H9 (cell line): Measurements from ENCODE around the gene RAPSN. TPM values are rescaled to one million over a fixed set of nuclear protein-coding genes. Genes with fewer than 3 reads are reported as not detected.

Source experiments
- DNase-seq: peaks from one replicate; pipeline ENCODE4 v3.0.0-alpha.2; 2017
- H2AFZ ChIP-seq: one replicate; pipeline ENCODE4 v1.6.1; 2013; ENCODE audit warnings: mild to moderate bottlenecking, low read length, control low read depth, moderate library complexity
- H2AK5ac ChIP-seq: 2 replicates; pipeline ENCODE4 v1.6.1; 2013; ENCODE audit warnings: low read length, control low read depth, mixed read lengths; ENCODE audit not compliant: insufficient read length
- H2BK120ac ChIP-seq: one replicate; pipeline ENCODE4 v1.6.1; 2013; ENCODE audit warnings: low read depth, mild to moderate bottlenecking, low read length, control low read depth, inconsistent platforms; ENCODE audit not compliant: poor library complexity, severe bottlenecking
- H2BK12ac ChIP-seq: 2 replicates; pipeline ENCODE4 v1.6.1; 2013; ENCODE audit warnings: low read length, control low read depth, mixed read lengths, low read depth; ENCODE audit not compliant: insufficient read length
- H2BK15ac ChIP-seq: 2 replicates; pipeline ENCODE4 v1.6.1; 2013; ENCODE audit warnings: low read depth, low read length, control low read depth
- H2BK20ac ChIP-seq: one replicate; pipeline ENCODE4 v1.6.1; 2013; ENCODE audit warnings: low read depth, mild to moderate bottlenecking, low read length, control low read depth, inconsistent platforms; ENCODE audit not compliant: poor library complexity, severe bottlenecking
- H2BK5ac ChIP-seq: 2 replicates; pipeline ENCODE4 v1.6.1; 2013; ENCODE audit warnings: low read length, control low read depth, mixed read lengths; ENCODE audit not compliant: insufficient read length
- H3K14ac ChIP-seq: 2 replicates; pipeline ENCODE4 v1.6.1; 2013; ENCODE audit warnings: low read length, control low read depth; ENCODE audit not compliant: insufficient read depth
- H3K18ac ChIP-seq: 2 replicates; pipeline ENCODE4 v1.6.1; 2013; ENCODE audit warnings: low read depth, mild to moderate bottlenecking, mixed read lengths, low read length, control low read depth; ENCODE audit not compliant: insufficient read length
- H3K23ac ChIP-seq: 2 replicates; pipeline ENCODE4 v1.6.1; 2013; ENCODE audit warnings: low read length, control low read depth, mixed read lengths, low read depth; ENCODE audit not compliant: insufficient read length
- H3K23me2 ChIP-seq: 2 replicates; pipeline ENCODE4 v1.6.1; 2013; ENCODE audit warnings: low read depth, mild to moderate bottlenecking, mixed read lengths, low read length, control low read depth; ENCODE audit not compliant: insufficient read length, poor library complexity, severe bottlenecking
- H3K27ac ChIP-seq: 2 replicates; pipeline ENCODE4 v1.5.1; 2013; ENCODE audit warnings: low read length, control low read depth, mixed read lengths, low read depth; ENCODE audit not compliant: insufficient read length
- H3K27me3 ChIP-seq: 2 replicates; pipeline ENCODE4 v1.6.1; 2013; ENCODE audit warnings: low read length, control low read depth, inconsistent platforms; ENCODE audit not compliant: insufficient read depth
- H3K4ac ChIP-seq: 2 replicates; pipeline ENCODE4 v1.6.1; 2013; ENCODE audit warnings: low read depth, mild to moderate bottlenecking, control low read depth, inconsistent platforms, low read length, moderate library complexity
- H3K4me1 ChIP-seq: 2 replicates; pipeline ENCODE4 v1.6.1; 2013; ENCODE audit warnings: low read length, control low read depth, inconsistent platforms; ENCODE audit not compliant: insufficient read depth
- H3K4me2 ChIP-seq: 2 replicates; pipeline ENCODE4 v1.6.1; 2013; ENCODE audit warnings: low read length, control low read depth, mixed read lengths; ENCODE audit not compliant: insufficient read length, insufficient read depth
- H3K56ac ChIP-seq: 2 replicates; pipeline ENCODE4 v1.6.1; 2013; ENCODE audit warnings: low read depth, mild to moderate bottlenecking, mixed read lengths, low read length, control low read depth; ENCODE audit not compliant: insufficient read length
- H3K79me1 ChIP-seq: 2 replicates; pipeline ENCODE4 v1.6.1; 2013; ENCODE audit warnings: low read depth, mild to moderate bottlenecking, moderate library complexity, low read length, control low read depth, inconsistent platforms; ENCODE audit not compliant: insufficient read depth, poor library complexity, severe bottlenecking
- H3K79me2 ChIP-seq: 2 replicates; pipeline ENCODE4 v1.6.1; 2013; ENCODE audit warnings: low read length, control low read depth, inconsistent platforms; ENCODE audit not compliant: insufficient read depth
- H3K9ac ChIP-seq: 2 replicates; pipeline ENCODE4 v1.6.1; 2013; ENCODE audit warnings: low read length, control low read depth, mixed read lengths; ENCODE audit not compliant: insufficient read length; ENCODE audit errors: extremely low read depth
- H3K9me3 ChIP-seq: one replicate; pipeline ENCODE4 v1.6.1; 2013; ENCODE audit warnings: low read depth, low read length, inconsistent platforms; ENCODE audit not compliant: control insufficient read depth
- H3T11ph ChIP-seq: one replicate; pipeline ENCODE4 v1.6.1; 2013; ENCODE audit warnings: mild to moderate bottlenecking, low read length, control low read depth, inconsistent platforms
- H4K20me1 ChIP-seq: one replicate; pipeline ENCODE4 v1.6.1; 2013; ENCODE audit not compliant: control insufficient read depth, insufficient read length, insufficient read depth
- H4K5ac ChIP-seq: 2 replicates; pipeline ENCODE4 v1.6.1; 2013; ENCODE audit warnings: low read depth, mild to moderate bottlenecking, mixed read lengths, low read length, control low read depth; ENCODE audit not compliant: insufficient read length
- H4K8ac ChIP-seq: replicated peaks from 2 replicates; pipeline ENCODE4 v1.6.1; 2013; ENCODE audit warnings: low read length, control low read depth, mixed read lengths, low read depth; ENCODE audit not compliant: insufficient read length
- H4K91ac ChIP-seq: 2 replicates; pipeline ENCODE4 v1.6.1; 2013; ENCODE audit warnings: low read depth, mild to moderate bottlenecking, moderate library complexity, mixed read lengths, low read length, control low read depth; ENCODE audit not compliant: insufficient read length
- H3K27ac Mint-ChIP-seq, 3 experiments: 2 replicates in 2 of 3; 3 replicates in 1 of 3; pipeline ENCODE4 v1.8.0; 2020 to 2021; ENCODE audit warnings: mixed read lengths in 3 of 3, mild to moderate bottlenecking in 1 of 3, moderate library complexity in 1 of 3
- H3K27me3 Mint-ChIP-seq: 2 replicates; pipeline ENCODE4 v1.8.0; 2021; ENCODE audit warnings: low read depth, mild to moderate bottlenecking, moderate library complexity, mixed read lengths
- H3K36me3 Mint-ChIP-seq, 3 experiments: 2 replicates in 2 of 3; 3 replicates in 1 of 3; pipeline ENCODE4 v1.8.0; 2020 to 2021; ENCODE audit warnings: low read depth in 3 of 3, mixed read lengths in 3 of 3; ENCODE audit not compliant: insufficient read depth in 1 of 3
- H3K4me1 Mint-ChIP-seq, 2 experiments: 2 replicates each; pipeline ENCODE4 v1.8.0; 2020; ENCODE audit warnings: mixed read lengths in 2 of 2
- H3K4me3 Mint-ChIP-seq, 2 experiments: 2 replicates in 1 of 2; 3 replicates in 1 of 2; pipeline ENCODE4 v1.8.0; 2020 to 2021; ENCODE audit warnings: mild to moderate bottlenecking in 2 of 2, mixed read lengths in 2 of 2, moderate library complexity in 1 of 2
- H3K9me3 Mint-ChIP-seq, 2 experiments: 2 replicates in 1 of 2; 3 replicates in 1 of 2; pipeline ENCODE4 v1.8.0; 2020; ENCODE audit warnings: mild to moderate bottlenecking in 2 of 2, mixed read lengths in 2 of 2, moderate library complexity in 1 of 2
- CTCF ChIP-seq: fragments of 200-600 bp; sonication (generic); conservative IDR thresholded peaks from 3 replicates; pipeline ENCODE4 v1.8.0; 2021; ENCODE audit warnings: antibody characterized with exemption, mild to moderate bottlenecking
- WGBS: extraction: QIAGEN DNeasy Blood & Tissue Kit; methylation state at CpG from one replicate; pipeline ENCODE4 v1.1.7; 2013; ENCODE audit warnings: missing lambda C conversion rate, low lambda C conversion rate, mixed read lengths; ENCODE audit not compliant: insufficient read length; ENCODE audit errors: extremely low coverage; 5-methylcytosine and 5-hydroxymethylcytosine counted together
- total RNA-seq: library from RNA; stranded (reverse); gene quantifications from 2 replicates; pipeline ENCODE4 v1.2.1, GENCODE V29; 2021

Gene RAPSN
- total RNA-seq, 1 experiment from 2014 or later, result 0.48 TPM

DNA sequence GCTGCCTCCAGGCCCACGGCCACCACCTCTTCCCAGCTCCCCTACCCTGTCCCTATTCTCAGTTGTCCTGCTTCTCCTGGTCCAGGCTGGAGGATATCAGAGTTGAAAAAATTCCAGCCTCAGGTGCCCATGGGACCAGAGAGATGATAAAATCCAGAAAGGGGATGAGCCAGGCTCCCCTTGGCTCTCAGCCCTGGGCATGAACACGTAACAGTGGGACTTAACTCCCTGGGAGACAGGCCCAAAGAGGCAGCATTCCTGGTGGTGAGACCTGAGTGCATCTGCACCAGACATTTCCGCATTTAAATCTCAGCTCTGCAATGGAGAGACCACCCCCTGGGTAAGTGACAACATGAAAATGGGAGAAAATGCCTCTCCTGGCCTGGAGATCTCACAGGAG, 50.9 kb downstream of the RAPSN start:
- Histone ChIP-seq H3K23ac (no peak overlapping the region), H3K9ac (no peak overlapping the region), H3K23me2 (peaks cover 4% of the 10 kb centered on the region), H3K4ac (no peak overlapping the region), H3K79me2 (no peaks in the 10 kb centered on the region), H4K91ac (no peak overlapping the region), H3T11ph (no peak overlapping the region), H2BK5ac (no peak overlapping the region), H2BK15ac (no peak overlapping the region), H2AFZ (no peak overlapping the region), H4K20me1 (no peaks in the 10 kb centered on the region), H3K27me3 (no peaks in the 10 kb centered on the region), H3K14ac (no peak overlapping the region), H3K27ac (no peak overlapping the region), H3K4me2 (no peak overlapping the region), H3K9me3 (no peaks in the 10 kb centered on the region), H3K4me1 (peaks cover 3% of the 10 kb centered on the region), H4K8ac (no peak overlapping the region), H3K56ac (no peak overlapping the region), H2AK5ac (no peak overlapping the region), H4K5ac (no peak overlapping the region), H2BK20ac (no peak overlapping the region), H2BK120ac (no peak overlapping the region), H3K79me1 (no peaks in the 10 kb centered on the region), H3K18ac (no peak overlapping the region), H2BK12ac (no peak overlapping the region)
- no peak for TF ChIP-seq CTCF
- no CpG with 5 or more reads among the region's 3 CpGs for WGBS
- Mint-ChIP-seq H3K9me3 (no peaks in the 10 kb centered on the region), H3K36me3 (no peaks in the 10 kb centered on the region), H3K4me1 (peaks cover 27 to 31% of the 10 kb centered on the region in 2 experiments), H3K27ac (peak overlapping the region; percentile 24 to 83 (median 40); a peak in 3 of 7 replicates), H3K4me3 (no peak overlapping the region), H3K27me3 (no peaks in the 10 kb centered on the region; the same call in 1 of the 2 replicates)
- DNase-seq, result peak; percentile 26
